HCT116 (cell line): ENCODE results near the gene RSPH9.

Experiments used
- EGR1 ChIP-seq: IDR thresholded peaks from 2 replicates; pipeline ENCODE4 v1.6.1; 2012; ENCODE audit warnings: low read depth
- SP1 ChIP-seq: IDR thresholded peaks from 2 replicates; pipeline ENCODE4 v1.6.1; 2012; ENCODE audit warnings: low read depth

DNA sequence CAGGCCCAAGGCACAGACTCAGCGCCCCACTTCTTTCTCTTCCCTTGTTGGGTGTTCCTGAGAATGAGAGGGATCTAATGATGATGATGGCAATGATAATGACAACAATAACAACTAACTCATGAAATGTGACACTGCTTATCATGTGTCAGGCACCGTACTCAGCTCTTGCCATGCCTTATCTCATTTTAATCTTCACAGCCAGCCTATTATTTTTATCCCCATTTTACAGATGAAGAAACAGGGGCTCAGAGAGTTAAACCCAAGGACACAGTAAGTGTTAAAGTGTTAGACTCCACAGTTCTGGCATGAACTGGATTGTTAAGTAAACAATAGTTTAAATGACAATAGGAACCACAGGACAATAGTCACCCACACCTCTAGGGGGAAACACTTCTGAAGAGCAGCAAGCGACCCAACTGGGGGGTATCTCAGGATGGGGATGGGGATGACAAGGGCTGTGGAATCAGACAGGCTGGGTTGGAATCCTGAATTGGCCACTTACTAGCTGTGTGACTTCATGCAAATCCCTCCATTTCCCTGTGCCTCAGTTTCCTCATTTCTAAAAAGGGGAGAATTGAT lies 12.5 kb downstream of the RSPH9 start:
- no peak for TF ChIP-seq SP1
- no peak for TF ChIP-seq EGR1
